ENCODE measurements around the gene POP5. TPM values are rescaled to one million over a fixed set of nuclear protein-coding genes. Genes with fewer than 3 reads are reported as not detected.
A peak's percentile ranks its signal among the peaks of the same experiment; 100 is the strongest.

Gene POP5
- total RNA-seq, 1 donor from 2014 or later: 26.3 TPM

GRCh38 chr12:120538281-120539156 lies 42.7 kb downstream of the POP5 start:
- FAIRE-seq: no peak
- Histone ChIP-seq H3K27me3 (ENCODE audit: control insufficient read depth, insufficient read depth, low read length) (no peaks in the 10 kb centered on the region), H3K36me3 (ENCODE audit: control insufficient read depth, insufficient read depth, low read length) (peaks cover 2% of the 10 kb centered on the region), H3K4me3 (ENCODE audit: low read depth, low read length) (no peak overlapping the region)
- DNase-seq (ENCODE audit: low read depth): peak; percentile 55
- TF ChIP-seq CTCF (IDR thresholded peaks at IDR 0.05; ENCODE audit: insufficient read depth, low read length, severe bottlenecking): no peak

GRCh38 chr12:120537856-120538220 lies 43.4 kb downstream of the POP5 start:
- peaks cover 2% of the 10 kb centered on the region for H3K36me3 ChIP-seq (ENCODE audit: control insufficient read depth, insufficient read depth, low read length)
- FAIRE-seq (no peak), DNase-seq (ENCODE audit: low read depth) (no peak)
- no peaks in the 10 kb centered on the region for H3K27me3 ChIP-seq (ENCODE audit: control insufficient read depth, insufficient read depth, low read length)
- no peak for TF ChIP-seq CTCF (IDR thresholded peaks at IDR 0.05; ENCODE audit: insufficient read depth, low read length, severe bottlenecking)
- no peak overlapping the region for H3K4me3 ChIP-seq (ENCODE audit: low read depth, low read length)

- DNase-seq (ENCODE audit: low read depth): no peak
- H3K36me3 ChIP-seq (ENCODE audit: control insufficient read depth, insufficient read depth, low read length): peaks cover 2% of the 10 kb centered on the region
- no peak for TF ChIP-seq CTCF (IDR thresholded peaks at IDR 0.05; ENCODE audit: insufficient read depth, low read length, severe bottlenecking)
- H3K4me3 ChIP-seq (ENCODE audit: low read depth, low read length): peak overlapping the region; percentile 60
- H3K27me3 ChIP-seq (ENCODE audit: control insufficient read depth, insufficient read depth, low read length): no peaks in the 10 kb centered on the region
- no peak for FAIRE-seq
These were observed 45.0 kb downstream of the POP5 start for GRCh38 chr12:120536064-120536791.

- no peak for TF ChIP-seq CTCF (IDR thresholded peaks at IDR 0.05; ENCODE audit: insufficient read depth, low read length, severe bottlenecking)
These were observed 46.2 kb downstream of the POP5 start for GRCh38 chr12:120534703-120535655.

GRCh38 chr12:120534203-120534702 lies 46.9 kb downstream of the POP5 start, which contains the start of gene RNF10:
Gene RNF10, plus strand, starts transcription at chr12:120534356. Its CDS starts 456 bp downstream, at chr12:120534812.
- TF ChIP-seq CTCF (IDR thresholded peaks at IDR 0.05; ENCODE audit: insufficient read depth, low read length, severe bottlenecking): no peak
- FAIRE-seq: no peak
- peak within 1 kb of the TSS; percentile 60 for H3K4me3 ChIP-seq (ENCODE audit: low read depth, low read length)
- H3K36me3 ChIP-seq (ENCODE audit: control insufficient read depth, insufficient read depth, low read length): peaks cover 2% of the 10 kb centered on the region
- H3K27me3 ChIP-seq (ENCODE audit: control insufficient read depth, insufficient read depth, low read length): no peaks in the 10 kb centered on the region
- DNase-seq (ENCODE audit: low read depth): peak; percentile 66

More at GRCh38 chr12:120534703-120535655, 46.2 kb downstream of the POP5 start:
- DNase-seq (ENCODE audit: low read depth) (peak; percentile 85), FAIRE-seq (no peak)
- Histone ChIP-seq H3K27me3 (ENCODE audit: control insufficient read depth, insufficient read depth, low read length) (no peaks in the 10 kb centered on the region), H3K36me3 (ENCODE audit: control insufficient read depth, insufficient read depth, low read length) (peaks cover 2% of the 10 kb centered on the region), H3K4me3 (ENCODE audit: low read depth, low read length) (peak overlapping the region; percentile 60)

Data from bronchial epithelial cell (primary cell).